AG04449 (cell line): ENCODE results near the gene HMGN4.

Source experiments
- CTCF ChIA-PET: fragments of 350-600 bp; formaldehyde crosslinking; extraction: SDS; loops from one replicate; lab custom pipeline; 2021; ENCODE audit warnings: antibody characterized with exemption; lab: Yijun Ruan, JAX
- POLR2A ChIA-PET: fragments of 400-600, 350-600 bp; formaldehyde crosslinking; extraction: SDS; loops from one replicate; lab custom pipeline; 2020; ENCODE audit warnings: antibody characterized with exemption, inconsistent platforms; lab: Yijun Ruan, JAX
- DNase-seq: peaks from one replicate; pipeline ENCODE4 v3.0.0-alpha.2; 2010; ENCODE audit warnings: low read depth, low spot score
- H3K4me3 ChIP-seq: 2 replicates; pipeline ENCODE4 v1.5.1; 2011; ENCODE audit warnings: low read depth, mild to moderate bottlenecking, control low read depth, low read length
- CTCF ChIP-seq: IDR thresholded peaks from one replicate; pipeline ENCODE4 v1.5.1; 2011; ENCODE audit warnings: mild to moderate bottlenecking, moderate library complexity, low read length, control low read depth, inconsistent platforms; ENCODE audit not compliant: insufficient read depth; ENCODE audit errors: missing control alignments

HMGN4 gene

GRCh38 chr6:26495281-26495680 is 42.9 kb upstream of the HMGN4 start:
- ChIA-PET POLR2A (no interaction called here), CTCF (interaction anchor here (1.1 to 1.8 kb wide), 3 partner anchors 153 to 286 kb away, joined by 3 to 13 read pairs (median 4); no protein-coding TSS in a partner anchor)
- no peak for TF ChIP-seq CTCF

GRCh38 chr6:26497610-26498009 is 40.6 kb upstream of the HMGN4 start:
- H3K4me3 ChIP-seq = no peak overlapping the region
- POLR2A ChIA-PET = no interaction called here
- DNase-seq = no peak
- CTCF ChIA-PET = interaction anchor here (0.8 to 0.9 kb wide), 2 partner anchors 22 to 156 kb away, joined by 3 read pairs; no protein-coding TSS in a partner anchor
- no peak for TF ChIP-seq CTCF

More at GRCh38 chr6:26495281-26495680, 42.9 kb upstream of the HMGN4 start:
- no peak for DNase-seq
- no peak overlapping the region for H3K4me3 ChIP-seq

GRCh38 chr6:26500102-26500501 is 38.1 kb upstream of the HMGN4 start, which contains the start of gene BTN1A1:
Gene BTN1A1 (plus strand): TSS chr6:26500303. CDS start chr6:26501287, 984 bp downstream.
- no peak within 1 kb of the TSS for H3K4me3 ChIP-seq
- DNase-seq = no peak
- ChIA-PET POLR2A (no interaction called here), CTCF (interaction anchor here (0.7 kb wide), 1 partner anchor 159 kb away, joined by 3 read pairs; no protein-coding TSS in a partner anchor)
- no peak for TF ChIP-seq CTCF

GRCh38 chr6:26501482-26501986 is 36.6 kb upstream of the HMGN4 start:
- TF ChIP-seq CTCF = no peak
- CTCF ChIA-PET = interaction anchor here (0.8 to 1.1 kb wide), 4 partner anchors 12 to 160 kb away, joined by 4 to 5 read pairs (median 4); no protein-coding TSS in a partner anchor
- DNase-seq = no peak
- POLR2A ChIA-PET = no interaction called here
- H3K4me3 ChIP-seq = peak overlapping the region; percentile 39

- H3K4me3 ChIP-seq = no peak overlapping the region
- CTCF ChIA-PET = interaction anchor here (1.0 kb wide), 1 partner anchor 17 kb away, joined by 5 read pairs; no protein-coding TSS in a partner anchor
Measured at GRCh38 chr6:26502165-26502564, 36.0 kb upstream of the HMGN4 start.

More at GRCh38 chr6:26502165-26502564, 36.0 kb upstream of the HMGN4 start:
- TF ChIP-seq CTCF = no peak
- no peak for DNase-seq
- POLR2A ChIA-PET = no interaction called here
